HG03354 (cell line): ENCODE results near the gene FRS3.
"Not testable (repeated sequence)": the region's sequence is repeated elsewhere in the genome, so short reads cannot be mapped to it uniquely, and the experiment has no call there.

Experiments
- ATAC-seq: cut with Tn5 transposase; IDR thresholded peaks from one replicate; pipeline ENCODE4 v1.9.1; 2021; ENCODE audit warnings: mild to moderate bottlenecking; ENCODE audit not compliant: unreplicated experiment, poor library complexity, severe bottlenecking

Gene FRS3

DNA sequence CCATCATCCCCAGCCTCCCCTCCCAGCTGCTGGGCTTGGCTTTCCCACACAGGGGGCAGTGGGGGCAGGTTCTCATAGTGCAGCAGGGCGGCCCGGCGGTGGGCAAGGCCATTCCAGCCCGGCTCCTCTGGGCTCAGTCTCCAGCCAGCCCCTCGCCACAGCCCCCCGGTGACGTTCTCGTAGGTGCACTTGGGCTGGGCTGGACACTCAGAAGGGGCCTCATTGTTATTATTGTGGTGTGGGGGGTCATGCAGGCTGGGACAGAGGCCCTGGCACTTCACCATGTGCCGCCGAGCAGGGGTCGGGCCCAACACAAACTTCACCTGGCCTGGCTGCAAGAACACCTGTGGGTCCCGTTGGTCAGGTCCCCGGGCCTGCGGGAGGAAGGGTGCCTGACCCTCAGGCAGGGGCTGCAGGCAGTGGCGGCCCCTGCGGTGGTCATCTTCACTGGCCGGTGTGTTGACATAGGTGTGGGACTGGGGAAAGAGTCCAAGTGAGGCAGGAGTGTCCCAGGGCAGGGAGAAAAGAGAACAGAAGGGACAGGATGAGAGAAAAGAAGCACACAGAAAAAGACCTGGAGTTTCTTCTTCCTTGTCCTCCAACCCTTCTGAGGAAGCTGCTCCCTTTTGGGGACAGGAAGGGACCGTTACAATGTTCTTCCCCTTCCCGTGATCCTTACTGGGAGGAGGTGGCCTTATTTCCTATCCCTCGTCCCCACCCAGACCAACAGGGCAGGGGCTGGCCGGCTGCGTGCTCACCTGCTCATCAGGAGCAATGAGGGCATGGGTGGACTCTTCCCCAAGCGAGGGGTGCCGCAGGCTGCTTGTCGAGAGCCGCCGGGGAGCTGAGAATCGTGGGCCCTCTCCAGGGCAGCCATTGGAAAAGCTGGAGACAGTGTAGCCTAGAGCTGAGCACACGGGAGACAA lies 8.4 kb downstream of the FRS3 start:
- ATAC-seq, result no peak

GRCh38 chr6:41770381-41771057 lies 9.2 kb downstream of the FRS3 start:
- ATAC-seq, result no peak

GRCh38 chr6:41769376-41769775 lies 10.3 kb downstream of the FRS3 start:
- no peak for ATAC-seq

DNA sequence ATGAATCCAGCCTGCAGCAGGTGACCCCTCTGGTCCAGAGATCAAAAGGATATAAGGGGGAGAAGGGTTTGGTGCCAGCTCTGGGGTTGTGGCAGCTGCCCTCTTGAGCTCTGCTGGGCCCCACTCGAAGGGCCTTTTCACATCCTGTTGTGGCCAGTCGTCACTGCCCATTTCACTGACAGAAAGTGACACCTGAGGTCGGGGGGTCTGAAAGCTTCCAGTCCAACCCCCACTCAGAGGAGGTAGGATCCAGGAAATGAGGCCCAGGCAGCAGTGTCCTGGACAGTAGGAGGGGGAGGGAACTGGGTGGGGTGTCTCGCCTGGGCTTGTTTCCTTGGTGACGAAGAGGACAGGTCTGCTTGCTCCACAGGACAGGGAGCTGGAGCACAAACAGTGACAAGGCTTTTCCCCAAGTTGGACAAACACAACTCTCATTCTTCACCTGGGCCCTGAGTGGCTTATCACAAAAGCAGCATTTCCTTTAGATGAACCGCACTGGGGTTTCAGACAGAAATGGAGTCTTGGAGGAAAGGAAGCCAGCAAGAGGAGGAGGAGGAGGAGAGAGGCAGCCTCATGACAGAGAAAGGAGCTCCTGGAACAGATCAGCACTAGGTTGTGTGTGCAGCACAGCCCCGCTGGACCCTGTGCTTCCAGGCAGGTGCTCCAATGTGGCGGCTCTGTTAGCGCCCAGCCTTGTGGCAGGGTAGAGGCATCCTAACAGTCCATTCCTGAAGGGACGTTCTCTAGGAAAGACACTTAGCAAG lies 11.0 kb downstream of the FRS3 start:
- ATAC-seq, result no peak

- ATAC-seq, result no peak
Observed at GRCh38 chr6:41767112-41767833, 12.4 kb downstream of the FRS3 start.

- not testable (repeated sequence) for ATAC-seq
Observed at GRCh38 chr6:41766043-41766664, 13.5 kb downstream of the FRS3 start.

- ATAC-seq, result no peak
Observed at GRCh38 chr6:41763470-41763869, 16.2 kb downstream of the FRS3 start.

GRCh38 chr6:41759905-41760579 lies 19.7 kb downstream of the FRS3 start:
- no peak for ATAC-seq

DNA sequence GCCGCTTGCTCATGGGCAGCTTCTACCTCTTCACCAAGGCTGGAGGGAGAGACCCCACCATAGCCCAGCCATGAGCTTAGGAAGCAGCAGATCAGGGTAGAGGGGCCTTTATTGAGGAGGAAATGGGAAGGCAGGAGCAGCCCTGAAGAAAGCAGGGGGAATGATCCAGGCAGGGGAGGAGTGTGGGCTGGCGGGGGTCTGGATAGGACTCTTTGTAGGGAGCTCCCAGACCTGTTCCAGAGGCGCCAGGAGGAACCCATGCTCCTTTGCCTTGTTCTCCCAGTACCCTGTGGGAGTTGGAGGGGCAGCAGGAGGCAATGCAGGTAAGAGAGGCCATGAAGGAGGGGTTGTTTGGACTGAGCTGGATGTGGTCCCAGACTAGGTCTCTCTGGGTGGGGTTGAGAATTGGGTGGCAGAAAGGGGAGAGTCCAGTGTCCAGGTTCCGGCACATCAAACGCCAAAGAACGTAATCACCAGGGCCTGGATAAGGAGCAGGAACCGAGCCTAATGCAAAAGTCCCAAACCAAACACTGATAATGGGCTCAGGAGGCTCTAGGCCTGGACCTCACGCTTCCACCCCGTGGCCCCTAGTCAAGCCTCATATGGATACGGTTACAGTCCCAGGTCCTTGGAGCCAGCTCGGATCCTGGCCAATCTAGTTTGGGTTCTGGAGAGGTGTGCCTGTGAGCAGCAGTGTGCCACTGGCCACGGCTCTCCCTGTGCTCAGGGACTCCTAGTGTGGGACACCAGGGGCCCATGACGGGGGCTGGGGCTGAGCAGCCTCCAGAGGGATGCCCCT lies 20.4 kb downstream of the FRS3 start:
- ATAC-seq, result no peak

GRCh38 chr6:41758641-41759035 lies 21.1 kb downstream of the FRS3 start:
- no peak for ATAC-seq

DNA sequence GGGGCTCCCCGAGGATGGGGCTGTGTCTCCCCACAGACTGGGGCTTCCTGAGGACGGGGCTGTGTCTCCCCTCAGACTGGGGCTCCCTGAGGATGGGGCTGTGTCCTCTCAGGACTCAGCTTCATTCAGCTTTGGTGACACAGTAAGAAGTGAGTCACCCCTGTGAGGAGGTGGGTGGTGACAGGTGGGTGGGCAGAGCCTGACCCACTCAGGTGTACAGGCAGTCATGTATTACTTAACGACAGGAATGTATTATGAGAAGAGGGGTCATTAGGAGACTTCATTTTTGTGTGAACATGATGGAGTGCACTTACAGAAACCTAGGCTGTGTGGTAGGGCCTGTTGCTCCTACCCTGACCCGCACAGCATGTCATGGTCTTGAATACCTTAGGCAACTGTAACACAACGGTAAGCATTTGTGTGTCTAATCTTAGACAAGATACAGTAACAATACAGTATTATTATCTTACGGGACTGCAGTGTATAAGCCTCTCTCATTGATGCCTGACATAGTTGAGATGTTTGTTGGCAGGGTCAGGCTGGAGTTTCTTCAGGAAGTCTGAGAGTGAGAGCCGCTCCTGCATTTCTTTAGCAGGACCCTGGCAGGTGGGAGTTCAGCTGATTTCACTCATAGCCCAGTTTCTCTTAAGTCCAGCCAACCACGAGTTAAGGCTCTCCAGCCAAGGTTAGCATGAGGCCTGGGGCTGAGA lies 21.6 kb downstream of the FRS3 start:
- ATAC-seq, result no peak

DNA sequence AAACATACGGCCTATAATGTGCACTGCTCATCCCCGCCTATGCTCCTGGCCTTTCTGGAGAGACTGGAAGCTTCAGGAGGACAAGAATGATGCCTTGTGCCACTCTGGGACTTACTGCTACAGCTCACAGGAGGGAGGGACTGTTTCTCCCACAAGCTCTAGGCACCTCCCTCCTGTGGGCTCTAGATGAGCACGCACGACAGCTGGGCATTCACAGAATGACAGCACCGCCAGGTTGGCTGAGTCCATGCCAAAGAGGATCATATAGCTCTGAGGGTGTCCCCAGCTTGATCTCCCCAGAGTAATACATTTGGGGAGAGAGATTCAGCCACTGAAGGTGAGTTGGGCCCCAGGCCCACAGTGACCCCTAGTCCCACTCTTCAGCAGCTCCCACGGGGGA lies 22.4 kb downstream of the FRS3 start:
- ATAC-seq, result no peak

GRCh38 chr6:41756354-41756753 lies 23.3 kb downstream of the FRS3 start:
- no peak for ATAC-seq

DNA sequence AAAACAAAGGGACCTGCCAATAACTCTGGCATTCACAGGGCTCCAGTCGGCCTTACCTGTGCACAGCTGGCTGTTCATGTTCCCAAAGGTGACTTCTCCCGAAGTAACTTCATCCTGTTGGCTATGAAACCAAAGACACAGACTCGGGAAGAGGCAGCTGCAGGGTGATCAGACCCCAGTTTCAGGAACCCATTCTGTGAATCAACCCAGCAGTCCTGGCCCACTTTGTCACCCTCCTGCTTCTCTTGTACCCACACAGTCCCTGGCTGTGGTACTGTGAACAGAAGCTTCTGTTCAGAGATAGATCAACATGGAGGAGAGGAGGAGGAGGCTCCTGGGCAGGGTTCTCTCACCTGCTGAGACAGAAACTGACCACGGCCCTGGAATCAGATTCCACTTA lies 23.8 kb downstream of the FRS3 start:
- no peak for ATAC-seq

- no peak for ATAC-seq
Observed at GRCh38 chr6:41750374-41750773, 29.3 kb downstream of the FRS3 start.

GRCh38 chr6:41748542-41748941 lies 31.2 kb downstream of the FRS3 start:
- ATAC-seq, result no peak

- ATAC-seq, result no peak
Observed at GRCh38 chr6:41748102-41748477, 31.6 kb downstream of the FRS3 start.
